H9 (cell line): ENCODE results near the gene BMP5. TPM values are rescaled to one million over a fixed set of nuclear protein-coding genes. Genes with fewer than 3 reads are reported as not detected.

ENCODE experiments used
- DNase-seq: peaks from one replicate; pipeline ENCODE4 v3.0.0-alpha.2; 2017
- H2AFZ ChIP-seq: one replicate; pipeline ENCODE4 v1.6.1; 2013; ENCODE audit warnings: mild to moderate bottlenecking, low read length, control low read depth, moderate library complexity
- H2AK5ac ChIP-seq: 2 replicates; pipeline ENCODE4 v1.6.1; 2013; ENCODE audit warnings: low read length, control low read depth, mixed read lengths; ENCODE audit not compliant: insufficient read length
- H2BK120ac ChIP-seq: one replicate; pipeline ENCODE4 v1.6.1; 2013; ENCODE audit warnings: low read depth, mild to moderate bottlenecking, low read length, control low read depth, inconsistent platforms; ENCODE audit not compliant: poor library complexity, severe bottlenecking
- H2BK12ac ChIP-seq: 2 replicates; pipeline ENCODE4 v1.6.1; 2013; ENCODE audit warnings: low read length, control low read depth, mixed read lengths, low read depth; ENCODE audit not compliant: insufficient read length
- H2BK15ac ChIP-seq: 2 replicates; pipeline ENCODE4 v1.6.1; 2013; ENCODE audit warnings: low read depth, low read length, control low read depth
- H2BK20ac ChIP-seq: one replicate; pipeline ENCODE4 v1.6.1; 2013; ENCODE audit warnings: low read depth, mild to moderate bottlenecking, low read length, control low read depth, inconsistent platforms; ENCODE audit not compliant: poor library complexity, severe bottlenecking
- H2BK5ac ChIP-seq: 2 replicates; pipeline ENCODE4 v1.6.1; 2013; ENCODE audit warnings: low read length, control low read depth, mixed read lengths; ENCODE audit not compliant: insufficient read length
- H3K14ac ChIP-seq: 2 replicates; pipeline ENCODE4 v1.6.1; 2013; ENCODE audit warnings: low read length, control low read depth; ENCODE audit not compliant: insufficient read depth
- H3K18ac ChIP-seq: 2 replicates; pipeline ENCODE4 v1.6.1; 2013; ENCODE audit warnings: low read depth, mild to moderate bottlenecking, mixed read lengths, low read length, control low read depth; ENCODE audit not compliant: insufficient read length
- H3K23ac ChIP-seq: 2 replicates; pipeline ENCODE4 v1.6.1; 2013; ENCODE audit warnings: low read length, control low read depth, mixed read lengths, low read depth; ENCODE audit not compliant: insufficient read length
- H3K23me2 ChIP-seq: 2 replicates; pipeline ENCODE4 v1.6.1; 2013; ENCODE audit warnings: low read depth, mild to moderate bottlenecking, mixed read lengths, low read length, control low read depth; ENCODE audit not compliant: insufficient read length, poor library complexity, severe bottlenecking
- H3K27ac ChIP-seq: 2 replicates; pipeline ENCODE4 v1.5.1; 2013; ENCODE audit warnings: low read length, control low read depth, mixed read lengths, low read depth; ENCODE audit not compliant: insufficient read length
- H3K27me3 ChIP-seq: 2 replicates; pipeline ENCODE4 v1.6.1; 2013; ENCODE audit warnings: low read length, control low read depth, inconsistent platforms; ENCODE audit not compliant: insufficient read depth
- H3K4ac ChIP-seq: 2 replicates; pipeline ENCODE4 v1.6.1; 2013; ENCODE audit warnings: low read depth, mild to moderate bottlenecking, control low read depth, inconsistent platforms, low read length, moderate library complexity
- H3K4me1 ChIP-seq: 2 replicates; pipeline ENCODE4 v1.6.1; 2013; ENCODE audit warnings: low read length, control low read depth, inconsistent platforms; ENCODE audit not compliant: insufficient read depth
- H3K4me2 ChIP-seq: 2 replicates; pipeline ENCODE4 v1.6.1; 2013; ENCODE audit warnings: low read length, control low read depth, mixed read lengths; ENCODE audit not compliant: insufficient read length, insufficient read depth
- H3K56ac ChIP-seq: 2 replicates; pipeline ENCODE4 v1.6.1; 2013; ENCODE audit warnings: low read depth, mild to moderate bottlenecking, mixed read lengths, low read length, control low read depth; ENCODE audit not compliant: insufficient read length
- H3K79me1 ChIP-seq: 2 replicates; pipeline ENCODE4 v1.6.1; 2013; ENCODE audit warnings: low read depth, mild to moderate bottlenecking, moderate library complexity, low read length, control low read depth, inconsistent platforms; ENCODE audit not compliant: insufficient read depth, poor library complexity, severe bottlenecking
- H3K79me2 ChIP-seq: 2 replicates; pipeline ENCODE4 v1.6.1; 2013; ENCODE audit warnings: low read length, control low read depth, inconsistent platforms; ENCODE audit not compliant: insufficient read depth
- H3K9ac ChIP-seq: 2 replicates; pipeline ENCODE4 v1.6.1; 2013; ENCODE audit warnings: low read length, control low read depth, mixed read lengths; ENCODE audit not compliant: insufficient read length; ENCODE audit errors: extremely low read depth
- H3K9me3 ChIP-seq: one replicate; pipeline ENCODE4 v1.6.1; 2013; ENCODE audit warnings: low read depth, low read length, inconsistent platforms; ENCODE audit not compliant: control insufficient read depth
- H3T11ph ChIP-seq: one replicate; pipeline ENCODE4 v1.6.1; 2013; ENCODE audit warnings: mild to moderate bottlenecking, low read length, control low read depth, inconsistent platforms
- H4K20me1 ChIP-seq: one replicate; pipeline ENCODE4 v1.6.1; 2013; ENCODE audit not compliant: control insufficient read depth, insufficient read length, insufficient read depth
- H4K5ac ChIP-seq: 2 replicates; pipeline ENCODE4 v1.6.1; 2013; ENCODE audit warnings: low read depth, mild to moderate bottlenecking, mixed read lengths, low read length, control low read depth; ENCODE audit not compliant: insufficient read length
- H4K8ac ChIP-seq: replicated peaks from 2 replicates; pipeline ENCODE4 v1.6.1; 2013; ENCODE audit warnings: low read length, control low read depth, mixed read lengths, low read depth; ENCODE audit not compliant: insufficient read length
- H4K91ac ChIP-seq: 2 replicates; pipeline ENCODE4 v1.6.1; 2013; ENCODE audit warnings: low read depth, mild to moderate bottlenecking, moderate library complexity, mixed read lengths, low read length, control low read depth; ENCODE audit not compliant: insufficient read length
- H3K27ac Mint-ChIP-seq, 3 experiments: 2 replicates in 2 of 3; 3 replicates in 1 of 3; pipeline ENCODE4 v1.8.0; 2020 to 2021; ENCODE audit warnings: mixed read lengths in 3 of 3, mild to moderate bottlenecking in 1 of 3, moderate library complexity in 1 of 3
- H3K27me3 Mint-ChIP-seq: 2 replicates; pipeline ENCODE4 v1.8.0; 2021; ENCODE audit warnings: low read depth, mild to moderate bottlenecking, moderate library complexity, mixed read lengths
- H3K36me3 Mint-ChIP-seq, 3 experiments: 2 replicates in 2 of 3; 3 replicates in 1 of 3; pipeline ENCODE4 v1.8.0; 2020 to 2021; ENCODE audit warnings: low read depth in 3 of 3, mixed read lengths in 3 of 3; ENCODE audit not compliant: insufficient read depth in 1 of 3
- H3K4me1 Mint-ChIP-seq, 2 experiments: 2 replicates each; pipeline ENCODE4 v1.8.0; 2020; ENCODE audit warnings: mixed read lengths in 2 of 2
- H3K4me3 Mint-ChIP-seq, 2 experiments: 2 replicates in 1 of 2; 3 replicates in 1 of 2; pipeline ENCODE4 v1.8.0; 2020 to 2021; ENCODE audit warnings: mild to moderate bottlenecking in 2 of 2, mixed read lengths in 2 of 2, moderate library complexity in 1 of 2
- H3K9me3 Mint-ChIP-seq, 2 experiments: 2 replicates in 1 of 2; 3 replicates in 1 of 2; pipeline ENCODE4 v1.8.0; 2020; ENCODE audit warnings: mild to moderate bottlenecking in 2 of 2, mixed read lengths in 2 of 2, moderate library complexity in 1 of 2
- WGBS: extraction: QIAGEN DNeasy Blood & Tissue Kit; methylation state at CpG from one replicate; pipeline ENCODE4 v1.1.7; 2013; ENCODE audit warnings: missing lambda C conversion rate, low lambda C conversion rate, mixed read lengths; ENCODE audit not compliant: insufficient read length; ENCODE audit errors: extremely low coverage; 5-methylcytosine and 5-hydroxymethylcytosine counted together
- total RNA-seq: library from RNA; stranded (reverse); gene quantifications from 2 replicates; pipeline ENCODE4 v1.2.1, GENCODE V29; 2021
- TF ChIP-seq, protein P1 (sequence below): fragments of 200-600 bp; sonication (generic); conservative IDR thresholded peaks from 3 replicates; pipeline ENCODE4 v1.8.0; 2021; ENCODE audit warnings: antibody characterized with exemption, mild to moderate bottlenecking

The BMP5 gene
- total RNA-seq, 1 experiment from 2014 or later: not detected

DNA sequence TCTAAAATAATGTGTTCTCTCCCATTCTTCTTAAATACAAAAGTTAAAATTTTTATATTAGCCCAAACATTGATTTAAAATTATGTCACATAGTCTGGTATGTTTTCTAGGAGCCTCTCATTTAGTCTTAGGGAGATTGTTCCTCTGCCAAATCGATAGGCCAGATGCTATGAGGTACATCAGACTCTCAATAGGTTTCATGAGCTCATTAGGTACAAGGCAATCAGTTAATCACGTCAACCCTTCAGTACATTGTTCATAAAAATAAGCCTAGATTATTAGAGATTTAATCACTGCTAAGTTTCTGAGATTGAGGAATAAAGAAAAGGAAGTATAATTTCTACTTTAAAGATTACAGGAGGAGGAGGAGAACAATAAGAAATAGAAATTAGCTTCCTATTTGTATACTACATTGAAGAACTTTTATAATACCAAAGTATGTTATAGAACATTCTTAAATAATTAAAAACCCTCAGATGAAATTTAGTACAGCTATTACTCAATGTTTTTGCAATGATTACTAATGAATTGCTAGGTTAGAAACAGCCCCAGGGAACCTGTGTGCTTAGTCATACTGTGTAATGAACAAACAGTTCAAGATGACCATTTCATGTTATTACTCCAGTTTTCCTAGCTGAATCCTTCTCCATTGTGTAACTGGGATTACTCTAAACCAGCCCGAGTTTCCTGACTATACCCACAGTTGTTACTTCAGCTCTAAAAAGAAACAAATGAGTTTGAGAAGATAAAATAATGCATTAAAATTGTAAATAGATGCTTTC, 117.0 kb downstream of the BMP5 start:
- Histone ChIP-seq H3K18ac (no peak overlapping the region), H2AFZ (no peak overlapping the region), H2BK12ac (no peak overlapping the region), H2BK20ac (no peak overlapping the region), H3K4ac (no peak overlapping the region), H3T11ph (no peak overlapping the region), H3K9ac (no peak overlapping the region), H3K79me1 (no peaks in the 10 kb centered on the region), H3K79me2 (no peaks in the 10 kb centered on the region), H3K27ac (no peak overlapping the region), H4K5ac (no peak overlapping the region), H3K14ac (no peak overlapping the region), H3K4me2 (no peak overlapping the region), H3K4me1 (no peaks in the 10 kb centered on the region), H2BK15ac (no peak overlapping the region), H4K8ac (no peak overlapping the region), H2BK5ac (no peak overlapping the region), H2AK5ac (no peak overlapping the region), H3K23me2 (no peaks in the 10 kb centered on the region), H3K9me3 (no peaks in the 10 kb centered on the region), H3K56ac (no peak overlapping the region), H4K20me1 (no peaks in the 10 kb centered on the region), H3K23ac (no peak overlapping the region), H3K27me3 (no peaks in the 10 kb centered on the region), H4K91ac (no peak overlapping the region), H2BK120ac (no peak overlapping the region)
- Mint-ChIP-seq H3K4me3 (no peak overlapping the region), H3K9me3 (no peaks in the 10 kb centered on the region), H3K27me3 (no peaks in the 10 kb centered on the region), H3K27ac (no peak overlapping the region; a peak in 1 of 7 replicates), H3K4me1 (no peaks in the 10 kb centered on the region), H3K36me3 (no peaks in the 10 kb centered on the region)
- no CpG with 5 or more reads among the region's 3 CpGs for WGBS
- DNase-seq: no peak
- TF ChIP-seq, protein P1, sequence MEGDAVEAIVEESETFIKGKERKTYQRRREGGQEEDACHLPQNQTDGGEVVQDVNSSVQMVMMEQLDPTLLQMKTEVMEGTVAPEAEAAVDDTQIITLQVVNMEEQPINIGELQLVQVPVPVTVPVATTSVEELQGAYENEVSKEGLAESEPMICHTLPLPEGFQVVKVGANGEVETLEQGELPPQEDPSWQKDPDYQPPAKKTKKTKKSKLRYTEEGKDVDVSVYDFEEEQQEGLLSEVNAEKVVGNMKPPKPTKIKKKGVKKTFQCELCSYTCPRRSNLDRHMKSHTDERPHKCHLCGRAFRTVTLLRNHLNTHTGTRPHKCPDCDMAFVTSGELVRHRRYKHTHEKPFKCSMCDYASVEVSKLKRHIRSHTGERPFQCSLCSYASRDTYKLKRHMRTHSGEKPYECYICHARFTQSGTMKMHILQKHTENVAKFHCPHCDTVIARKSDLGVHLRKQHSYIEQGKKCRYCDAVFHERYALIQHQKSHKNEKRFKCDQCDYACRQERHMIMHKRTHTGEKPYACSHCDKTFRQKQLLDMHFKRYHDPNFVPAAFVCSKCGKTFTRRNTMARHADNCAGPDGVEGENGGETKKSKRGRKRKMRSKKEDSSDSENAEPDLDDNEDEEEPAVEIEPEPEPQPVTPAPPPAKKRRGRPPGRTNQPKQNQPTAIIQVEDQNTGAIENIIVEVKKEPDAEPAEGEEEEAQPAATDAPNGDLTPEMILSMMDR: no peak
